Activated B cell treated with CpG ODN at 0.5 μM for 24 hours (primary cell): ENCODE data around the gene PTPRC. TPM values are rescaled to one million over a fixed set of nuclear protein-coding genes. Genes with fewer than 3 reads are reported as not detected.

Experiments used
- ATAC-seq: fragments of 200-7000 bp; cut with Tn5 transposase; one replicate; pipeline ENCODE4 v1.10.0; 2021; ENCODE audit warnings: low read depth, mild to moderate bottlenecking, moderate library complexity
- CTCF ChIA-PET: fragments of 350-600 bp; sonication (Branson Sonifier 250); formaldehyde crosslinking; loops from one replicate; lab custom pipeline; 2021; ENCODE audit warnings: antibody characterized with exemption; lab: Charles Lee
- POLR2A ChIA-PET: fragments of 350-600 bp; sonication (Branson Sonifier 250); formaldehyde crosslinking; loops from one replicate; lab custom pipeline; 2021; ENCODE audit warnings: antibody characterized with exemption; lab: Charles Lee
- DNase-seq: peaks from one replicate; pipeline ENCODE4 v3.0.0; 2022
- H3K27ac Mint-ChIP-seq: one replicate; pipeline ENCODE4 v1.8.0; 2020; ENCODE audit warnings: mixed read lengths
- H3K27me3 Mint-ChIP-seq: one replicate; pipeline ENCODE4 v1.8.0; 2021; ENCODE audit warnings: mixed read lengths
- H3K36me3 Mint-ChIP-seq: one replicate; pipeline ENCODE4 v1.8.0; 2021; ENCODE audit warnings: low read depth, mixed read lengths
- H3K4me1 Mint-ChIP-seq: one replicate; pipeline ENCODE4 v1.8.0; 2021; ENCODE audit warnings: mixed read lengths
- H3K4me3 Mint-ChIP-seq: one replicate; pipeline ENCODE4 v1.8.0; 2020; ENCODE audit warnings: mild to moderate bottlenecking, mixed read lengths
- H3K9me3 Mint-ChIP-seq: one replicate; pipeline ENCODE4 v1.8.0; 2020; ENCODE audit warnings: mixed read lengths
- CTCF ChIP-seq: fragments of 200-600 bp; IDR thresholded peaks from one replicate; pipeline ENCODE4 v1.8.0; 2022; ENCODE audit warnings: antibody characterized with exemption, mild to moderate bottlenecking
- intact Hi-C: fragments of 100-400 bp; cut with micrococcal nuclease; formaldehyde crosslinking; loops from one replicate; pipeline ENCODE4 v1.15.1; 2024
- total RNA-seq: library from RNA; stranded (reverse); gene quantifications from 2 replicates; pipeline ENCODE4 v1.2.3, GENCODE V29; 2022

The PTPRC gene
- total RNA-seq, 1 donor from 2014 or later, result 506 TPM

- no peaks in the 10 kb centered on the region for H3K9me3 Mint-ChIP-seq
- no peaks in the 10 kb centered on the region for H3K4me1 Mint-ChIP-seq
- no peaks in the 10 kb centered on the region for H3K36me3 Mint-ChIP-seq
- no peaks in the 10 kb centered on the region for H3K27me3 Mint-ChIP-seq
- POLR2A ChIA-PET, result no interaction called here
- intact Hi-C loops, result loop anchor here (1.0 kb wide), 4 partner anchors 342 to 781 kb away; no protein-coding TSS in a partner anchor
- ATAC-seq, result no peak
- TF ChIP-seq CTCF, result no peak
- H3K4me3 Mint-ChIP-seq, result no peak overlapping the region
- CTCF ChIA-PET, result interaction anchor here (1.7 kb wide), 1 partner anchor 342 kb away, joined by 14 read pairs; no protein-coding TSS in a partner anchor
- no peak overlapping the region for H3K27ac Mint-ChIP-seq
- DNase-seq, result no peak
Measured at GRCh38 chr1:198771563-198772153, 132.8 kb downstream of the PTPRC start.

- Mint-ChIP-seq H3K9me3 (no peaks in the 10 kb centered on the region), H3K27me3 (no peaks in the 10 kb centered on the region), H3K27ac (no peak overlapping the region), H3K4me1 (no peaks in the 10 kb centered on the region), H3K4me3 (no peak overlapping the region), H3K36me3 (no peaks in the 10 kb centered on the region)
- intact Hi-C loops, result no loop called here
- POLR2A ChIA-PET, result no interaction called here
- CTCF ChIA-PET, result interaction anchor here (1.1 to 1.7 kb wide), 2 partner anchors 341 to 779 kb away, joined by 3 to 14 read pairs; no protein-coding TSS in a partner anchor
- ATAC-seq (no peak), DNase-seq (no peak)
- TF ChIP-seq CTCF, result no peak
Measured at GRCh38 chr1:198772626-198773025, 133.8 kb downstream of the PTPRC start.

DNA sequence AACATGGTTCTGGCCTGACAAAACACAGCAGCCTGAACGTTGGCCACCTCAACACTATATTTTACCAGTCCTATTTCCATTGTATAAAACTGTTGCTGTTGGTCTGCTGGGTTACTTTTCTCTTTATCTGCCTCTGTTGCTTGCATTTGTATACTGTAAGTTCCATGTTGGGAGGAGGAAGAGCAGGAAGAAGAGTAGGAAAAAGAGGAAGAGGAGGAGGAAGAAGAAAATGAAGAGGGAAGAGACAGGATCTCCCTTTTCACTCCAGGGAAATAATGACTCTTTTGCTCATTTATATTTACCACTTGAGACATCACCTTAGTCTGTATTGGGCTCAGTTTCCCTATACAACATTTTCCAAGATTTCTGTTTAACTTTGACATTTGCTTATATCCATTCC lies 134.2 kb downstream of the PTPRC start:
- no peak for DNase-seq
- TF ChIP-seq CTCF, result no peak
- no peaks in the 10 kb centered on the region for H3K9me3 Mint-ChIP-seq
- H3K36me3 Mint-ChIP-seq, result no peaks in the 10 kb centered on the region
- H3K27ac Mint-ChIP-seq, result no peak overlapping the region
- POLR2A ChIA-PET, result no interaction called here
- CTCF ChIA-PET, result interaction anchor here (1.1 to 1.7 kb wide), 3 partner anchors 340 to 778 kb away, joined by 3 to 14 read pairs (median 4); no protein-coding TSS in a partner anchor
- no peak for ATAC-seq
- no peaks in the 10 kb centered on the region for H3K27me3 Mint-ChIP-seq
- intact Hi-C loops, result no loop called here
- no peaks in the 10 kb centered on the region for H3K4me1 Mint-ChIP-seq
- H3K4me3 Mint-ChIP-seq, result no peak overlapping the region

DNA sequence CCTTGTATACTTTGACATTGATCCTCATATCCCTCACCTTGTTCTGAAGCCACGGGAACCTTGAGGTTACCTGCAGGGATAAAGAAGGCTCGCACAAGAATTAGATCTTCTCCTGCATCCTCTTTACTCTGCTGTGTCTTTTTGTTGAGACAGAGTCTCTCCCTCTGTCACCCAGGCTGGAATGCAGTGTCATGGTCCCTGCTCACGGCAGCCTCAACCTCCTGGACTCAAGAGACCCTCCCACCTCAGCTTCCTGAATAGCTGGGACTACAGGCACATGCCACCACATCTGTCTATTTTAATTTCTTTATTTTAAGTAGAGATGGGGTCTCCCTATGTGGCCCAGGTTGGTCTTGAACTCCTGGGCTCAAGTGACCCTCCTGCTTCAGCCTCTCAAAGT lies 134.7 kb downstream of the PTPRC start:
- ATAC-seq, result no peak
- TF ChIP-seq CTCF, result no peak
- CTCF ChIA-PET, result interaction anchor here (1.1 kb wide), 1 partner anchor 340 kb away, joined by 4 read pairs; no protein-coding TSS in a partner anchor

DNA sequence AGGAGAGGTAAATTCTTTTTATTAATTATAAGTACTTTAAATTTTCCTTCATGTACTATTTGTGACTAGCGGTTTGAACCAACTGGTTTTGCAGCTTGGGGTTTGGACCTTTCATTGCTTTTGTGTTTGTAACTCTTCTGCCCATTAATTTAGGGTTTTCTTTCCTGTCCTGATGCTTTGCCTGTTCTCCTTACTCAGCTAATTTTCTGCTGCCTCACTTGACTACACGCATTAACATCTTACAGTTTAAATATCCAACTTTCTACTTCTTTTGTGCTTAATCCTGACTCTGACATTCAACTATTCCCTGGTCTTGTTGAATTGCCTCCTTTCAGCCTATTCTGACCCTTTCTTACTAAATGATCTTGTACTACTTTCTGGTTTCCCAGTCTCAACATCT lies 135.6 kb downstream of the PTPRC start:
- POLR2A ChIA-PET, result no interaction called here
- no peaks in the 10 kb centered on the region for H3K9me3 Mint-ChIP-seq
- intact Hi-C loops, result no loop called here
- DNase-seq (no peak), ATAC-seq (no peak)
- no peaks in the 10 kb centered on the region for H3K27me3 Mint-ChIP-seq
- no peak overlapping the region for H3K27ac Mint-ChIP-seq
- no peak overlapping the region for H3K4me3 Mint-ChIP-seq
- no peaks in the 10 kb centered on the region for H3K4me1 Mint-ChIP-seq
- TF ChIP-seq CTCF, result no peak
- H3K36me3 Mint-ChIP-seq, result no peaks in the 10 kb centered on the region
- CTCF ChIA-PET, result interaction anchor here (1.1 kb wide), 1 partner anchor 339 kb away, joined by 4 read pairs; no protein-coding TSS in a partner anchor

More for the DNA sequence above, 134.7 kb downstream of the PTPRC start:
- DNase-seq, result no peak
- Mint-ChIP-seq H3K27ac (no peak overlapping the region), H3K27me3 (no peaks in the 10 kb centered on the region), H3K9me3 (no peaks in the 10 kb centered on the region), H3K4me3 (no peak overlapping the region), H3K36me3 (no peaks in the 10 kb centered on the region), H3K4me1 (no peaks in the 10 kb centered on the region)
- intact Hi-C loops, result no loop called here
- POLR2A ChIA-PET, result no interaction called here
